ENCODE results near the gene RBM26.

The RBM26 gene

GRCh38 chr13:79271616-79272015 is 134.4 kb downstream of the RBM26 start:
- no peak for DNase-seq

DNA sequence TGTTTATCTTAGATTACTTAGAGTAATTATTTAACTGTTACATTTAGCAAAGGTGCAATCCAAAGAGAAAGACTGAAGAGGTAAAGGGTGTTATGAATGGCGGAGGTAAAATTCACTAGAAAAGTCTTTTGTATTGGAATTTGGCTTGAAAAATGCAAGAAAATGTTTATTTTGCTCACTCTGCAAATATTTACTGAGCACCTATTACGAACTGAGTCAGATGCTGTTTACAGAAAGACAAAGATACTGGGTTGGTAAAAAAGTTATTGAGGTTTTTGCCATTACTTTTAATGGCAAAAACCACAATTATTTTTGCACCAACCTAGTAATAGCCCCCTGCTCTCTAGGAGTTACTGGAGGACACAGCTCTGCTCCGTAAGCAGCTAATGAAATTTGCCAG is 135.2 kb downstream of the RBM26 start:
- no peak for DNase-seq

All from NCI-H1092 treated with DMSO at 0.1 percent for 48 hours (cell line).